ENCODE measurements around the gene MICAL1. TPM values are rescaled to one million over a fixed set of nuclear protein-coding genes. Genes with fewer than 3 reads are reported as not detected.

Gene MICAL1
- total RNA-seq, 2 experiments from 2014 or later, result 69.2 to 101 TPM

DNA sequence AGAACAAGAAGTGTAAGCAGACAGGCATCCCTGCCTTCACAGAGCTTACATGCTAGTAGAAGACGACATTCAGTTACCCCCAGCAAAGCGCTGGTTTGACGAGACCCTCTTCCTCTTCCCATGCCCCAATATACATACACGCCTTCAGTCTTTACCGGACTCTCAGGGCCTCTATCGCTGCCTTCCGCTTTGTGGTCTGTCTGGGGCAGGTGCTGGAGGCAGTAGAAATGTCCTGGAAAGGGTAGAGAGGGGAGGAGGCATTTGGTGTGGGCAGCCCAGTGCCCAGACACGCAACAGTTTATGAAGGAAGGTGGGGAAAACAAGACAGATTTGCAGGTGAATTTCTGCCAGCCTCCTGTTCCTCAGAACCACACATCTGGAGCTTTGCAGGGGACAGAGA lies 9.0 kb downstream of the MICAL1 start:
- H3K4me1 ChIP-seq (ENCODE audit: insufficient read depth, low read length, poor library complexity, severe bottlenecking), result peaks cover 26% of the 10 kb centered on the region
- intact Hi-C loops (cut with micrococcal nuclease; ENCODE audit: unreplicated experiment), result no loop called here
- BruUV-seq (replicated peaks), result no TSS peak
- POLR2A ChIA-PET, result interaction anchor here (1.4 kb wide), 1 partner anchor 9 kb away, joined by 4 read pairs; the partner anchor contains the start of gene MICAL1
- H3K36me3 ChIP-seq (ENCODE audit: insufficient read depth, low read length), result peaks cover 82% of the 10 kb centered on the region
- no peaks in the 10 kb centered on the region for H3K9me2 ChIP-seq (ENCODE audit: insufficient read depth, low read length)
- H4K20me1 ChIP-seq (ENCODE audit: insufficient read depth, low read length), result no peaks in the 10 kb centered on the region
- H3K79me2 ChIP-seq (ENCODE audit: insufficient read depth, low read depth, low read length), result no peaks in the 10 kb centered on the region
- H3K4me3 ChIP-seq (ENCODE audit: low read depth, low read length, poor library complexity, severe bottlenecking), result no peak overlapping the region
- H2AFZ ChIP-seq (ENCODE audit: low read length), result no peak overlapping the region
- H3K4me2 ChIP-seq (ENCODE audit: low read length), result no peak overlapping the region
- TF ChIP-seq, protein P1, sequence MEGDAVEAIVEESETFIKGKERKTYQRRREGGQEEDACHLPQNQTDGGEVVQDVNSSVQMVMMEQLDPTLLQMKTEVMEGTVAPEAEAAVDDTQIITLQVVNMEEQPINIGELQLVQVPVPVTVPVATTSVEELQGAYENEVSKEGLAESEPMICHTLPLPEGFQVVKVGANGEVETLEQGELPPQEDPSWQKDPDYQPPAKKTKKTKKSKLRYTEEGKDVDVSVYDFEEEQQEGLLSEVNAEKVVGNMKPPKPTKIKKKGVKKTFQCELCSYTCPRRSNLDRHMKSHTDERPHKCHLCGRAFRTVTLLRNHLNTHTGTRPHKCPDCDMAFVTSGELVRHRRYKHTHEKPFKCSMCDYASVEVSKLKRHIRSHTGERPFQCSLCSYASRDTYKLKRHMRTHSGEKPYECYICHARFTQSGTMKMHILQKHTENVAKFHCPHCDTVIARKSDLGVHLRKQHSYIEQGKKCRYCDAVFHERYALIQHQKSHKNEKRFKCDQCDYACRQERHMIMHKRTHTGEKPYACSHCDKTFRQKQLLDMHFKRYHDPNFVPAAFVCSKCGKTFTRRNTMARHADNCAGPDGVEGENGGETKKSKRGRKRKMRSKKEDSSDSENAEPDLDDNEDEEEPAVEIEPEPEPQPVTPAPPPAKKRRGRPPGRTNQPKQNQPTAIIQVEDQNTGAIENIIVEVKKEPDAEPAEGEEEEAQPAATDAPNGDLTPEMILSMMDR (conservative IDR thresholded peaks at IDR 0.05; ENCODE audit: low read length), result no peak
- no peak for TF ChIP-seq EZH2phosphoT487 (IDR thresholded peaks at IDR 0.05; ENCODE audit: borderline replicate concordance, low read depth, low read length)
- H3K27ac ChIP-seq (ENCODE audit: low read depth, low read length, poor library complexity, severe bottlenecking), result no peak overlapping the region
- no peaks in the 10 kb centered on the region for H3K9me3 ChIP-seq (ENCODE audit: low read length)
- no peak for DNase-seq (ENCODE audit: low spot score)
- CTCF ChIA-PET (ENCODE audit: unreplicated experiment), result no interaction called here

DNA sequence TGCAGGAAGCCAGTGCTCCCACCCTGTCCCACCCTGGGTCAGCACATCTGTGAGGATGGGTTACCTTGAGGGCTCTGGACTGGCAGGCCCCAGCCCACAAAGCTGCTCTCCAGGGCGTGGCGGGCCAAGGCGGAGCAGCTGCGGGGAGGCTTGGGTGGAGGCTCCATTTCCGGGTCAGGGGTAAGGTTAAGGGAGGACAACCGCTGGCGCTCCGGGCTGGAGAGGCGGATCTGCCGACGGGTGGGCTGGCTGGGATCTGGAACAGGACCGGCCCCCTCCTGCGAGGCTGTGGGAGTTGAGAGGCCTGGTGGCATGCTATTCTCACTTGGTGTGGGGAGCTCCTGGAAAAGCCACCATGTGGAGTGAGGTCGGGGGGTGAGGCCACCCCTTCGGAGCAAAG lies 9.5 kb downstream of the MICAL1 start:
- Histone ChIP-seq H3K36me3 (ENCODE audit: insufficient read depth, low read length) (peaks cover 77% of the 10 kb centered on the region), H3K9me2 (ENCODE audit: insufficient read depth, low read length) (no peaks in the 10 kb centered on the region), H3K4me1 (ENCODE audit: insufficient read depth, low read length, poor library complexity, severe bottlenecking) (peaks cover 26% of the 10 kb centered on the region), H3K4me3 (ENCODE audit: low read depth, low read length, poor library complexity, severe bottlenecking) (no peak overlapping the region), H3K79me2 (ENCODE audit: insufficient read depth, low read depth, low read length) (no peaks in the 10 kb centered on the region), H3K9me3 (ENCODE audit: low read length) (no peaks in the 10 kb centered on the region), H2AFZ (ENCODE audit: low read length) (no peak overlapping the region), H3K27ac (ENCODE audit: low read depth, low read length, poor library complexity, severe bottlenecking) (no peak overlapping the region), H3K4me2 (ENCODE audit: low read length) (no peak overlapping the region), H4K20me1 (ENCODE audit: insufficient read depth, low read length) (no peaks in the 10 kb centered on the region)
- TF ChIP-seq, protein P1 (conservative IDR thresholded peaks at IDR 0.05; ENCODE audit: low read length), result no peak
- no peak for TF ChIP-seq EZH2phosphoT487 (IDR thresholded peaks at IDR 0.05; ENCODE audit: borderline replicate concordance, low read depth, low read length)
- ChIA-PET POLR2A (no interaction called here), CTCF (ENCODE audit: unreplicated experiment) (no interaction called here)
- no TSS peak for BruUV-seq (replicated peaks)
- intact Hi-C loops (cut with micrococcal nuclease; ENCODE audit: unreplicated experiment), result no loop called here
- DNase-seq (ENCODE audit: low spot score), result no peak

DNA sequence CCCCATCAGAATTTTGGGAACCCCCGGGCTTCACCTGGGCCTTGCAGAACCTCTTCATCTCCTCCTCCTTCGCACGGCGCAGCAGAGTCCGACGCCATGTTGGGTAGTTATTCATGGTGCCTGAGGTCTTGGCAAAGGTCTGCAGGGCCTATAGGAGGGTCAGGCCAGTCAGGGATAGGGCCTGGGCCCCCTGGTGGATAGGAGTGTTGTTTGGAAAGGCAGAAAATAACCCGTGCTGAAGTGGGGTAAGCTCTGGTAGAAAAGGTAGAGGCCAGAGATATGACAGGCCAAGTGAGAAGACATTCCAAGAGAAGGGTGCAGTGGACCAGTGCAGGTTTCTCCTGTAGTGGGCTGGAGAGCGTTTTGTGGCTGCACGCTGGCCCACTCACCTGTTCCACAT lies 10.2 kb downstream of the MICAL1 start:
- intact Hi-C loops (cut with micrococcal nuclease; ENCODE audit: unreplicated experiment), result no loop called here
- Histone ChIP-seq H3K9me2 (ENCODE audit: insufficient read depth, low read length) (no peaks in the 10 kb centered on the region), H4K20me1 (ENCODE audit: insufficient read depth, low read length) (no peaks in the 10 kb centered on the region), H3K79me2 (ENCODE audit: insufficient read depth, low read depth, low read length) (no peaks in the 10 kb centered on the region), H3K4me3 (ENCODE audit: low read depth, low read length, poor library complexity, severe bottlenecking) (no peak overlapping the region), H3K27ac (ENCODE audit: low read depth, low read length, poor library complexity, severe bottlenecking) (no peak overlapping the region), H3K9me3 (ENCODE audit: low read length) (no peaks in the 10 kb centered on the region), H3K4me1 (ENCODE audit: insufficient read depth, low read length, poor library complexity, severe bottlenecking) (peaks cover 20% of the 10 kb centered on the region), H2AFZ (ENCODE audit: low read length) (no peak overlapping the region), H3K4me2 (ENCODE audit: low read length) (no peak overlapping the region), H3K36me3 (ENCODE audit: insufficient read depth, low read length) (peaks cover 71% of the 10 kb centered on the region)
- no peak for DNase-seq (ENCODE audit: low spot score)
- POLR2A ChIA-PET, result interaction anchor here (7.4 kb wide), 1 partner anchor 9 kb away, joined by 64 read pairs; the partner anchor contains the start of gene MICAL1
- TF ChIP-seq, protein P1 (conservative IDR thresholded peaks at IDR 0.05; ENCODE audit: low read length), result 0 out of 2 replicates have a peak, but pooled peaks have one; percentile 29
- TF ChIP-seq EZH2phosphoT487 (IDR thresholded peaks at IDR 0.05; ENCODE audit: borderline replicate concordance, low read depth, low read length), result no peak
- CTCF ChIA-PET (ENCODE audit: unreplicated experiment), result no interaction called here
- BruUV-seq (replicated peaks), result no TSS peak
